HG03064 (cell line): ENCODE measurements around the gene RAB36.

Experiments
- ATAC-seq: cut with Tn5 transposase; IDR thresholded peaks from one replicate; pipeline ENCODE4 v1.9.1; 2021; ENCODE audit warnings: low read depth; ENCODE audit not compliant: unreplicated experiment

RAB36 gene

GRCh38 chr22:23108249-23109078, 36.8 kb upstream of the RAB36 start:
- ATAC-seq = no peak

DNA sequence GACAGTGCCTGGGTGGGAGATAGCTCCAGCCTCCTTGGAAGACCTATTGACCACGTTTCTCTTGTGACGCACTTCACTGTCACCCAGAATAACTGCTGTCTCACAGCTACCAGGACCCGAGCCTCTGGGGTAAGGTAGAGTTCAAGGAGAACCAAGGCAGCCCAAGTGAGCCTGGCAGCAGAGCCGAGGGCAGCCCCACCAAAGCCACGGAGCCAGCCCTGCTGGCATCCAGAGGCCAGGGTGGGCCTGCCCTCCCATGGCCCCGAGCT, 36.3 kb upstream of the RAB36 start:
- no peak for ATAC-seq

GRCh38 chr22:23109441-23109978, 35.8 kb upstream of the RAB36 start:
- ATAC-seq = no peak

- no peak for ATAC-seq
Measured at GRCh38 chr22:23110190-23110921, 34.9 kb upstream of the RAB36 start.

GRCh38 chr22:23110922-23111527, 34.3 kb upstream of the RAB36 start:
- ATAC-seq = no peak

- ATAC-seq = no peak
Measured at GRCh38 chr22:23112472-23113012, 32.7 kb upstream of the RAB36 start.

DNA sequence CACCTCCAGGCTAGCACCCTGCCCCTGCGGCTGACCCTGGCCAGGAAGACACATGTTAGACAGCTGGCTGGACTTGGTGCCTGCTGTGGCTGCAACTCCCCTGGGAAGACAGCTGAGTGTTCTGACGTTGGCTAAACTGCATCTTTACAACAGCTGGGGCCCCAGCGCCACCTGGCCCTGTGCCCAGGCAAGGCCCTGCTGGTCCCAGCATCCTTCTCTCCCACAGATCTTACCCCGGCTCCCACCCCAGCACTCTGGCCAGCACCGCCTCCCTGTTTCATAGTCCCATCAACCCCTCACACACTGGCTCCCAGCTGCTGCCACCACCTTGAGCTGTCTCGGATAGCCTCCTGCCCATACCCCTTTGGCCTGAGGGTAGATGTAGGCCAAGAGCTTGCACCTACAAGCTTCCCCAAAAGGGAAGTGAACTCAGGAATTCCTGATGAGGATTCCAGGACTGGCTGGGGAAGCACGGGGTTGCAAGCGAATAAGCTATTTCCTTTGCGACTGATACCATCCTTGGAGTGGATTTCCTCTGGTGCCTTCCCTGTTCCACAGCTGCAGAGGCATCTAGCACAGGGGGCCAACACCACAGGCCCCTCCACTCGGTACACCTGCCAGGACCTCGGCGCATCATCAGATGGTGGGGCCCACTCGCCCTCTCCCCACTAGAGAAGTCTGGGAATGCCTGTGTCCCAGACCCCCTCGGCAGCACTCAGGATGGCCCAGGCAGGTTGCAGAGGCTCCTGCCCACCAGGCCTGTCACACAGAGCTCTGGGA, 32.0 kb upstream of the RAB36 start:
- no peak for ATAC-seq

- ATAC-seq = no peak
Measured at GRCh38 chr22:23113847-23114720, 31.2 kb upstream of the RAB36 start.

DNA sequence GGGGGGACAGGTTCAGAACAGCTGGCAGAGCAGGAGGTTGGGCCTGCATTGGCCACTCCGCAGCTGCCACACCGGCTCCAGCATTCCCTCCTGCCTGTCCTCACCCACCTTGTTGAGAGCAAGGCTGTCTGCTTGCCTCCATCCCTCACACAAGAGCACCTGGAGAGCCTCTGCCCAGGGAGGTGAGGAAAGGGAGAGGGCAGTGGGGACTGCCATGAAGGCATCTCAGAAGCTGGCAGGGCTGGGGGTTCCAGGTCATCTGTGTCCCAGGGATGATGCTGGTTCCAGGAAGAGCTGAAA, 30.6 kb upstream of the RAB36 start:
- no peak for ATAC-seq

DNA sequence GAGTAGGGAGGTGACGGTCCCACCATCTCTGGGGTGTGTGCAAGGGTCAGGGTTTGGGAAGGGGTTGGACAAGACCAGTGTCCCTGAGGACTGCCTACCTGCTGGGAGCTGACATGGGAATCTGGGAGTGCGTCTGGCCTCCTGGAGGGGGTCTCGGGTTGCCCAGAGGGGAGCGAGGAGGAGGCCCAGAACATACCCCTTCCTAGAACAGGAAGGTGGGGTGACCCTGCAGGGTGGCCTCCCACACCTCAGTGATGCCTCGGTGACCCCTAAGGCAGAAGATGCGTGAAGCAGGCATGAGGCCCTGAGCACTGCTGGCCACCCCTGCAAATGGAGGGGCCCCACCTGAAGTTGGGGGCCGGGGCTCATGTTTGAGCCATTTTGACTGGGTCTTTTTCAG, 29.9 kb upstream of the RAB36 start:
- no peak for ATAC-seq

DNA sequence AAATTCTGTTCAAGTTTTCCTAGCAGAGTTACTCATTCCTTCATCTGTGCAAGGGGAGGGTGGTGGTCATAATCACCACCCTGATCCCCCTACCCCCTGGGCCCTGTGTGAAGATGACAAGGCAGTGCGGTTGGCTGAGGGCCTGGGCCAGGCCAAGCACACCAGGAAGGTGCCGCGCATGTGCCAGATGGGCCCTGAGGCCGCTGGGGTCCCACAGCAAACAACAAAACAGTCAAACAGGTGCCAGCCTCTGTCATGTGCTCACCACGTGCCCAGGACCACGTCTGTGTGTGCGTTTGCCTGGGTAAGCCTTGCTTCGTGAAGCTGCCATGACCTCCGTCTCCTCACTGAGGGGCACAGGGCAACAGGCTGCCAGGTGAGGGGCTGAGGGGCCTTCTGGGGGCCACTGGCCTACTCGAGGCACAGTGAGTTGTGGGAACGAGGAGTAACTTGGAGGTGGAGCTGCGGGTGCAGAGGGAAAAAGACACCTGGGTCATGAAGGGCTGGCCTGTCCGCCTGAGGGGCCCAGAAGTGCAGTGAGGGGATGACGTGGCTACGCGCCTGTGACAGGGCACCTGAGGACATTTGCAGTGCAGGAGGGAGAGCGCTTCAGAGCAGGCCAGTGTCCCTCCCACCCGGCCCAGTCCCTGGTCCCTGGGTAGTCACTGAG, 29.3 kb upstream of the RAB36 start:
- ATAC-seq = no peak

DNA sequence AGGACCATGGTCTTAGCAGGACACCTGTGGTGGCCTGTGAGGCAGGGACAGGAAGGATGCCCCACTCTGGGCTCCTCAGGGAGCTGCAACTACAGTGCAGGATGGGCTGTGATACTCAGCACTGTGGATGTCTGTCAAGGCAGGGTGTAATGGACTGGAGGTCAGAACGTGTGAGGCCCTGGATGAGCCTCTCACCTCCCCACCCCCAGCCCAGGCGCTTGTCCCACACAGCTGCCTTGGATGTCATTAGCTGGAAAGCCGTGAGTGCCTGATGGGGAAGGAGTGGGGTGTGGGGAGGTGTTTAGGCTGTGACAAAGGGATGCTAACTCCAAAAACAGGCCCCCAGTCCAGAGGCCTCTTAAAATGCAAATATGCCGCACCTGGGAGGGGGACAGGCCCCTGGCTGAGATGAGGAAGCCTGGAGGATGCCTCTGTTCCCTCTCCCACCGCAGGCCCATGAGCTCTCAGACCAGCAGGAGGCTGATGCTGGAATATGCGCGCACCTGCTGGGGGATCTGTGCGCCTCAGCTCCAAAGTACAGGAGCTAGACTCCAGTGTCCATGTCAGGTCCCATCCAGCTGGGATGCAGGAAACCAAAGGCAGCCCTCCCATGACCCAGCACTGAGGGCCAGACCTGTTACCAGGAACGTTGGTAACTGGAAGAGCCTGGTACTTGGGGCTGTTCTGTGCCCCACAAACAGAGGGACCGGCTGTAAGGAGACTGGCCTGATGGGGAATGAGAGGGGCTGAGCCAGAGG, 28.6 kb upstream of the RAB36 start:
- no peak for ATAC-seq

DNA sequence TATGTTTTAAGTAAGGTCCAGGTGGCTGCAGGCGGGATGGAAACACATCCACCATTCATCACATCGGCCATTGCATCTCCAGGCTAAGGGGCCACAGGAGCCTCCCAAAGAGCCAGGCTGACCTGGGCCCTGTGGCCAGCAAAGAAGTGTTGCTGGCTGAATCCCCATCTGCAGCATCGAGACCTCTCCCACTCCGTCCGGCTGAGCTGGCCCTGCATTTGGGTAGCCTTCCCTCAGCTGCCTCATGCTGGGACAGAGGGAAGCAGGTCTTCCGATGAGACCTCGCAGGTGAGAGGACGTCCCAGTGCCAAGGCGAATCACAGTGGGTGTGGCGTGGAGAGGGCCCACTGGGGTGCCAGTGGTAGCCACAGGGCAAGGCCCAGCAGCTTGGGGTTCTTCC, 28.0 kb upstream of the RAB36 start:
- ATAC-seq = no peak

- ATAC-seq = no peak
Measured at GRCh38 chr22:23117891-23118646, 27.2 kb upstream of the RAB36 start.

GRCh38 chr22:23118647-23119493, 26.4 kb upstream of the RAB36 start:
- no peak for ATAC-seq

GRCh38 chr22:23119494-23120414, 25.5 kb upstream of the RAB36 start:
- no peak for ATAC-seq
